Neural progenitor cell (in vitro differentiated cells): Measurements from ENCODE around the gene FMNL2. TPM values are rescaled to one million over a fixed set of nuclear protein-coding genes. Genes with fewer than 3 reads are reported as not detected.

ENCODE experiments used
- DNase-seq: peaks from one replicate; pipeline ENCODE4 v3.0.0-alpha.2; 2016; ENCODE audit warnings: low spot score
- H2AFZ ChIP-seq: fragments of 200-600 bp; sonication (generic); replicated peaks from 2 replicates; pipeline ENCODE4 v1.6.1; 2016; ENCODE audit warnings: antibody characterized with exemption
- H3F3A ChIP-seq: fragments of 200-600 bp; sonication (generic); 2 replicates; pipeline ENCODE4 v1.6.1; 2016; ENCODE audit warnings: antibody characterized with exemption, low read depth
- H3K27ac ChIP-seq: fragments of 200-600 bp; sonication (generic); 2 replicates; pipeline ENCODE4 v1.5.1; 2016; ENCODE audit warnings: mild to moderate bottlenecking
- H3K27me3 ChIP-seq: fragments of 200-600 bp; sonication (generic); 2 replicates; pipeline ENCODE4 v1.6.1; 2016; ENCODE audit warnings: mild to moderate bottlenecking, moderate library complexity
- H3K36me3 ChIP-seq: fragments of 200-600 bp; sonication (generic); 2 replicates; pipeline ENCODE4 v1.5.1; 2016
- H3K4me1 ChIP-seq: fragments of 200-600 bp; sonication (generic); 2 replicates; pipeline ENCODE4 v1.6.1; 2016; ENCODE audit warnings: mixed run types
- H3K4me2 ChIP-seq: fragments of 200-600 bp; sonication (generic); 2 replicates; pipeline ENCODE4 v1.6.1; 2016
- H3K4me3 ChIP-seq: fragments of 200-600 bp; sonication (generic); 2 replicates; pipeline ENCODE4 v1.5.1; 2016
- H3K79me2 ChIP-seq: fragments of 200-600 bp; sonication (generic); 2 replicates; pipeline ENCODE4 v1.6.1; 2016; ENCODE audit warnings: low read depth
- H3K9ac ChIP-seq: fragments of 200-600 bp; sonication (generic); 2 replicates; pipeline ENCODE4 v1.6.1; 2016
- H3K9me3 ChIP-seq: fragments of 200-600 bp; sonication (generic); 2 replicates; pipeline ENCODE4 v1.5.1; 2016; ENCODE audit warnings: low read depth
- H4K20me1 ChIP-seq: fragments of 200-600 bp; sonication (generic); 2 replicates; pipeline ENCODE4 v1.6.1; 2016; ENCODE audit warnings: low read depth
- H3K27ac Mint-ChIP-seq: 3 replicates; pipeline ENCODE4 v1.8.0; 2021; ENCODE audit warnings: mixed read lengths
- H3K27me3 Mint-ChIP-seq: 2 replicates; pipeline ENCODE4 v1.8.0; 2022; ENCODE audit warnings: low read depth, mild to moderate bottlenecking, inconsistent platforms, moderate library complexity, mixed read lengths; ENCODE audit not compliant: insufficient read depth
- H3K36me3 Mint-ChIP-seq: 3 replicates; pipeline ENCODE4 v1.8.0; 2021; ENCODE audit warnings: mixed read lengths
- H3K4me1 Mint-ChIP-seq: 3 replicates; pipeline ENCODE4 v1.8.0; 2021; ENCODE audit warnings: mixed read lengths
- H3K4me3 Mint-ChIP-seq: 3 replicates; pipeline ENCODE4 v1.8.0; 2021; ENCODE audit warnings: mild to moderate bottlenecking, moderate library complexity, mixed read lengths
- H3K9me3 Mint-ChIP-seq: 3 replicates; pipeline ENCODE4 v1.8.0; 2020; ENCODE audit warnings: mixed read lengths
- EZH2 ChIP-seq: fragments of 200-600 bp; sonication (generic); IDR thresholded peaks from 2 replicates; pipeline ENCODE4 v1.6.1; 2017; ENCODE audit warnings: antibody characterized with exemption, mild to moderate bottlenecking, moderate library complexity
- EZH2phosphoT487 ChIP-seq: fragments of 200-600 bp; sonication (generic); IDR thresholded peaks from 2 replicates; pipeline ENCODE4 v1.6.1; 2017; ENCODE audit warnings: antibody characterized with exemption
- total RNA-seq: library from RNA; depleted of rRNA; stranded (reverse); fragments of >200 nt; gene quantifications from 2 replicates; pipeline ENCODE4 v1.2.3, GENCODE V29; 2015; ENCODE audit warnings: low replicate concordance
- TF ChIP-seq, protein P1 (sequence below): fragments of 200-600 bp; sonication (generic); IDR thresholded peaks from 2 replicates; pipeline ENCODE4 v1.5.1; 2017; ENCODE audit warnings: antibody characterized with exemption, mild to moderate bottlenecking

FMNL2 gene
- total RNA-seq, 1 donor from 2014 or later: 99.7 TPM

- Histone ChIP-seq H3K36me3 (no peaks in the 10 kb centered on the region), H3K9ac (no peak overlapping the region), H3F3A (no peaks in the 10 kb centered on the region), H4K20me1 (no peaks in the 10 kb centered on the region), H3K4me1 (no peaks in the 10 kb centered on the region), H3K9me3 (no peaks in the 10 kb centered on the region), H3K27me3 (no peaks in the 10 kb centered on the region), H3K79me2 (no peaks in the 10 kb centered on the region), H3K27ac (no peak overlapping the region), H3K4me2 (no peak overlapping the region), H3K4me3 (no peak overlapping the region), H2AFZ (no peak overlapping the region)
- Mint-ChIP-seq H3K27me3 (peaks cover 6% of the 10 kb centered on the region), H3K27ac (no peak overlapping the region), H3K4me3 (no peak overlapping the region), H3K4me1 (no peaks in the 10 kb centered on the region), H3K9me3 (no peaks in the 10 kb centered on the region), H3K36me3 (no peaks in the 10 kb centered on the region)
- no peak for DNase-seq
- TF ChIP-seq, protein P1, sequence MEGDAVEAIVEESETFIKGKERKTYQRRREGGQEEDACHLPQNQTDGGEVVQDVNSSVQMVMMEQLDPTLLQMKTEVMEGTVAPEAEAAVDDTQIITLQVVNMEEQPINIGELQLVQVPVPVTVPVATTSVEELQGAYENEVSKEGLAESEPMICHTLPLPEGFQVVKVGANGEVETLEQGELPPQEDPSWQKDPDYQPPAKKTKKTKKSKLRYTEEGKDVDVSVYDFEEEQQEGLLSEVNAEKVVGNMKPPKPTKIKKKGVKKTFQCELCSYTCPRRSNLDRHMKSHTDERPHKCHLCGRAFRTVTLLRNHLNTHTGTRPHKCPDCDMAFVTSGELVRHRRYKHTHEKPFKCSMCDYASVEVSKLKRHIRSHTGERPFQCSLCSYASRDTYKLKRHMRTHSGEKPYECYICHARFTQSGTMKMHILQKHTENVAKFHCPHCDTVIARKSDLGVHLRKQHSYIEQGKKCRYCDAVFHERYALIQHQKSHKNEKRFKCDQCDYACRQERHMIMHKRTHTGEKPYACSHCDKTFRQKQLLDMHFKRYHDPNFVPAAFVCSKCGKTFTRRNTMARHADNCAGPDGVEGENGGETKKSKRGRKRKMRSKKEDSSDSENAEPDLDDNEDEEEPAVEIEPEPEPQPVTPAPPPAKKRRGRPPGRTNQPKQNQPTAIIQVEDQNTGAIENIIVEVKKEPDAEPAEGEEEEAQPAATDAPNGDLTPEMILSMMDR: no peak
- no peak for TF ChIP-seq EZH2
- TF ChIP-seq EZH2phosphoT487: no peak
Measured at GRCh38 chr2:152326710-152327109, 8.3 kb upstream of the FMNL2 start.

- no peaks in the 10 kb centered on the region for H3K9me3 Mint-ChIP-seq
Measured at GRCh38 chr2:152328013-152328412, 7.0 kb upstream of the FMNL2 start.

GRCh38 chr2:152330235-152330866 is 4.6 kb upstream of the FMNL2 start:
- H3K4me1 ChIP-seq: no peaks in the 10 kb centered on the region

More at GRCh38 chr2:152328013-152328412, 7.0 kb upstream of the FMNL2 start:
- Histone ChIP-seq H4K20me1 (no peaks in the 10 kb centered on the region), H3F3A (no peaks in the 10 kb centered on the region), H3K36me3 (no peaks in the 10 kb centered on the region), H2AFZ (no peak overlapping the region), H3K4me2 (no peak overlapping the region), H3K9ac (no peak overlapping the region), H3K4me1 (no peaks in the 10 kb centered on the region), H3K79me2 (no peaks in the 10 kb centered on the region), H3K4me3 (no peak overlapping the region), H3K27ac (no peak overlapping the region), H3K27me3 (no peaks in the 10 kb centered on the region), H3K9me3 (no peaks in the 10 kb centered on the region)
- TF ChIP-seq EZH2phosphoT487: no peak
- no peak for TF ChIP-seq EZH2
- TF ChIP-seq, protein P1: no peak
- H3K4me3 Mint-ChIP-seq: no peak overlapping the region
- no peak overlapping the region for H3K27ac Mint-ChIP-seq
- peaks cover 7% of the 10 kb centered on the region for H3K27me3 Mint-ChIP-seq
- no peaks in the 10 kb centered on the region for H3K4me1 Mint-ChIP-seq
- H3K36me3 Mint-ChIP-seq: no peaks in the 10 kb centered on the region
- DNase-seq: no peak

DNA sequence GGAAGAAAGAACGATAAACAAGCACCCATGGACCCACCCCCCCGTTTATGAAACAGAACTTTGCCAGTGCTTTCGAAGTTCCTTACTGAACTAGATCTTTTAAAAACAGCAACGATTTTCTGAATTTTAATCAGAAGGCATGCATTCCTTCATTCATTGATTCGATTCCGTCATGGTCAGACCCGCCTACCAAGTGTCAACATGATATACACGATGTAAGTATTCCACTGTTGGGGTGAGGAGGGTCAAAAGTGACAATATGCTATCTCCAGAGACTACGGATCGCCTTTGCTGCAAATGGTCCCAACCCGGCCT is 316 bp upstream of the FMNL2 start:
- Histone ChIP-seq H3K9me3 (no peaks in the 10 kb centered on the region), H3K4me3 (peak overlapping the region; percentile 92), H4K20me1 (peaks cover 37% of the 10 kb centered on the region), H3K9ac (no peak overlapping the region), H3F3A (peaks cover 14% of the 10 kb centered on the region), H3K4me1 (peaks cover 16% of the 10 kb centered on the region), H3K36me3 (no peaks in the 10 kb centered on the region), H3K27ac (no peak overlapping the region), H3K79me2 (peaks cover 43% of the 10 kb centered on the region), H2AFZ (peak overlapping the region; percentile 98), H3K4me2 (peak overlapping the region; percentile 91), H3K27me3 (peaks cover 10% of the 10 kb centered on the region)
- TF ChIP-seq, protein P1: no peak
- no peak for TF ChIP-seq EZH2
- TF ChIP-seq EZH2phosphoT487: no peak
- H3K27ac Mint-ChIP-seq: no peak overlapping the region
- H3K36me3 Mint-ChIP-seq: no peaks in the 10 kb centered on the region
- peak overlapping the region; percentile 99 for H3K4me3 Mint-ChIP-seq
- peaks cover 11% of the 10 kb centered on the region for H3K27me3 Mint-ChIP-seq
- H3K4me1 Mint-ChIP-seq: peaks cover 31% of the 10 kb centered on the region
- H3K9me3 Mint-ChIP-seq: no peaks in the 10 kb centered on the region
- DNase-seq: no peak

More at GRCh38 chr2:152330235-152330866, 4.6 kb upstream of the FMNL2 start:
- Histone ChIP-seq H4K20me1 (no peaks in the 10 kb centered on the region), H2AFZ (no peak overlapping the region), H3K4me2 (no peak overlapping the region), H3K9me3 (no peaks in the 10 kb centered on the region), H3K27me3 (peaks cover 10% of the 10 kb centered on the region), H3K4me3 (no peak overlapping the region), H3K79me2 (peaks cover under 1% of the 10 kb centered on the region), H3K9ac (no peak overlapping the region), H3K27ac (no peak overlapping the region), H3K36me3 (no peaks in the 10 kb centered on the region), H3F3A (peaks cover 3% of the 10 kb centered on the region)
- Mint-ChIP-seq H3K9me3 (no peaks in the 10 kb centered on the region), H3K36me3 (no peaks in the 10 kb centered on the region), H3K4me1 (peaks cover 7% of the 10 kb centered on the region), H3K4me3 (no peak overlapping the region), H3K27me3 (peaks cover 7% of the 10 kb centered on the region), H3K27ac (no peak overlapping the region)
- no peak for DNase-seq
- TF ChIP-seq EZH2: no peak
